ENCODE measurements around the gene SF3A2. TPM values are rescaled to one million over a fixed set of nuclear protein-coding genes. Genes with fewer than 3 reads are reported as not detected.

Gene SF3A2
- total RNA-seq, 4 donors from 2014 or later = 23.9 to 29.2 (median 26.5) TPM

GRCh38 chr19:2194513-2195078, 42.0 kb upstream of the SF3A2 start:
- no peak for ATAC-seq
- DNase-seq = no peak
- Histone ChIP-seq H3K27me3 (no peaks in the 10 kb centered on the region), H3K4me1 (no peaks in the 10 kb centered on the region), H3K27ac (no peak overlapping the region), H3K36me3 (peaks cover 0 to 40% of the 10 kb centered on the region in 2 donors), H3K9me3 (no peaks in the 10 kb centered on the region), H3K4me3 (no peak overlapping the region)
- intact Hi-C loops (cut with DNase I; ENCODE audit: low total_unique reads) = no loop called here
- in situ Hi-C loops (cut with MboI; ENCODE audit: low sequenced_read_pairs in 4 of 4) = no loop called here
- TF ChIP-seq POLR2A (IDR thresholded peaks at IDR 0.05) = no peak
- TF ChIP-seq, protein P1, sequence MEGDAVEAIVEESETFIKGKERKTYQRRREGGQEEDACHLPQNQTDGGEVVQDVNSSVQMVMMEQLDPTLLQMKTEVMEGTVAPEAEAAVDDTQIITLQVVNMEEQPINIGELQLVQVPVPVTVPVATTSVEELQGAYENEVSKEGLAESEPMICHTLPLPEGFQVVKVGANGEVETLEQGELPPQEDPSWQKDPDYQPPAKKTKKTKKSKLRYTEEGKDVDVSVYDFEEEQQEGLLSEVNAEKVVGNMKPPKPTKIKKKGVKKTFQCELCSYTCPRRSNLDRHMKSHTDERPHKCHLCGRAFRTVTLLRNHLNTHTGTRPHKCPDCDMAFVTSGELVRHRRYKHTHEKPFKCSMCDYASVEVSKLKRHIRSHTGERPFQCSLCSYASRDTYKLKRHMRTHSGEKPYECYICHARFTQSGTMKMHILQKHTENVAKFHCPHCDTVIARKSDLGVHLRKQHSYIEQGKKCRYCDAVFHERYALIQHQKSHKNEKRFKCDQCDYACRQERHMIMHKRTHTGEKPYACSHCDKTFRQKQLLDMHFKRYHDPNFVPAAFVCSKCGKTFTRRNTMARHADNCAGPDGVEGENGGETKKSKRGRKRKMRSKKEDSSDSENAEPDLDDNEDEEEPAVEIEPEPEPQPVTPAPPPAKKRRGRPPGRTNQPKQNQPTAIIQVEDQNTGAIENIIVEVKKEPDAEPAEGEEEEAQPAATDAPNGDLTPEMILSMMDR (IDR thresholded peaks at IDR 0.05 in 4 of 5, conservative IDR thresholded peaks at IDR 0.05 in 1 of 5) = no peak

- ATAC-seq (no peak), DNase-seq (no peak)
- intact Hi-C loops (cut with DNase I; ENCODE audit: low total_unique reads) (no loop called here), in situ Hi-C loops (cut with MboI; ENCODE audit: low sequenced_read_pairs in 4 of 4) (no loop called here)
- Histone ChIP-seq H3K9me3 (no peaks in the 10 kb centered on the region), H3K4me3 (no peak overlapping the region), H3K27me3 (no peaks in the 10 kb centered on the region), H3K36me3 (peaks cover 0 to 40% of the 10 kb centered on the region in 2 donors), H3K4me1 (no peaks in the 10 kb centered on the region), H3K27ac (no peak overlapping the region)
- no peak for TF ChIP-seq POLR2A (IDR thresholded peaks at IDR 0.05)
- TF ChIP-seq, protein P1 (IDR thresholded peaks at IDR 0.05 in 4 of 5, conservative IDR thresholded peaks at IDR 0.05 in 1 of 5) = no peak
Observed at GRCh38 chr19:2195361-2195760, 41.3 kb upstream of the SF3A2 start.

- TF ChIP-seq POLR2A (IDR thresholded peaks at IDR 0.05) = no peak
- TF ChIP-seq, protein P1 (IDR thresholded peaks at IDR 0.05 in 4 of 5, conservative IDR thresholded peaks at IDR 0.05 in 1 of 5) = no peak
Observed at GRCh38 chr19:2195914-2196313, 40.7 kb upstream of the SF3A2 start.

DNA sequence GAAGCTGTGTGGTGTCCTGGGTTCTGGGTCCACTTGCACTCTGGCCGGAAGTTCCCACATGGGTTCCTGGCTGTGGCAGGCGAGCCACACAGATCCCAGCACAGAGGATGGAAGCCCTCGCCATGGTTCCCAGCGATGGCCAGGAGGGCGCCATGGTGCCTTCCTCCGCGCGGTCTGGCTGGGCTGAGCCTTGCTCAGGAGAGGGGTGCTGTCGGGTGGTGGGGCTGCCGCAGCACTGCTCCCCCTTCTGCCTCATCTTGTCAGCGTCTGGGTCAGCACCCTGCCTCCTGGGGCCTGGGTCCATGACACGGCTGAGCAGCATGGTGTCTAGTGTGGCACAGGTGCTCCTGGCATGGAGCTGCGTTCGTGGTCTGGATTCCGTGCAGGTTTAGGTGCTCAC, 39.4 kb upstream of the SF3A2 start:
- peaks cover 0 to 34% of the 10 kb centered on the region in 2 donors for H3K36me3 ChIP-seq
- ATAC-seq = no peak
- intact Hi-C loops (cut with DNase I; ENCODE audit: low total_unique reads) = no loop called here

More at GRCh38 chr19:2195914-2196313, 40.7 kb upstream of the SF3A2 start:
- ATAC-seq (no peak), DNase-seq (no peak)
- intact Hi-C loops (cut with DNase I; ENCODE audit: low total_unique reads) = no loop called here
- Histone ChIP-seq H3K4me1 (no peaks in the 10 kb centered on the region), H3K27ac (no peak overlapping the region), H3K36me3 (peaks cover 0 to 40% of the 10 kb centered on the region in 2 donors), H3K9me3 (no peaks in the 10 kb centered on the region), H3K4me3 (no peak overlapping the region), H3K27me3 (no peaks in the 10 kb centered on the region)
- in situ Hi-C loops (cut with MboI; ENCODE audit: low sequenced_read_pairs in 4 of 4) = no loop called here

More for the DNA sequence above, 39.4 kb upstream of the SF3A2 start:
- in situ Hi-C loops (cut with MboI; ENCODE audit: low sequenced_read_pairs in 4 of 4) = no loop called here
- Histone ChIP-seq H3K4me1 (no peaks in the 10 kb centered on the region), H3K4me3 (no peak overlapping the region), H3K27me3 (no peaks in the 10 kb centered on the region), H3K27ac (no peak overlapping the region), H3K9me3 (no peaks in the 10 kb centered on the region)
- DNase-seq = no peak
- TF ChIP-seq, protein P1 (IDR thresholded peaks at IDR 0.05 in 4 of 5, conservative IDR thresholded peaks at IDR 0.05 in 1 of 5) = no peak
- TF ChIP-seq POLR2A (IDR thresholded peaks at IDR 0.05) = no peak

Data from gastrocnemius medialis (tissue), 4 donors.